ENCODE measurements around the gene PLCB1.

DNA sequence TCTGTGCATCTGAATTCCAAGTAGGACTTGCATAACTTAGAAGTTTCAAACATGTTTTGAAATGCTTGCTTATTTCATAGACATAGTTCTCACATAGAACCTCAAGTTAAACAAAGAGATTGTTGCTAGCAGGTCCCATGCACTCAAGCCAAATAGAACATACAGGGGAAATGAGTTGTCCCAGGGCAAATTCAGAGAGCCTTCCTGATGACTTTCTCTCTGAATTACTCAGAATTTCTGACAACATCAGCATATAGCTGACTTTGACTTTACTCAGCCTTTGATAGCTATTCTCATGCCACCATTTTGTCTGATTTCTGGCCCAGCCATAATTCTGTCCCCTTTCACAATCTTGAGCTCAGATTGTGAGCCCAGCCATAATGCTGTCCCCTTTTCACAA is 603.6 kb downstream of the PLCB1 start:
- TF ChIP-seq, protein P1, sequence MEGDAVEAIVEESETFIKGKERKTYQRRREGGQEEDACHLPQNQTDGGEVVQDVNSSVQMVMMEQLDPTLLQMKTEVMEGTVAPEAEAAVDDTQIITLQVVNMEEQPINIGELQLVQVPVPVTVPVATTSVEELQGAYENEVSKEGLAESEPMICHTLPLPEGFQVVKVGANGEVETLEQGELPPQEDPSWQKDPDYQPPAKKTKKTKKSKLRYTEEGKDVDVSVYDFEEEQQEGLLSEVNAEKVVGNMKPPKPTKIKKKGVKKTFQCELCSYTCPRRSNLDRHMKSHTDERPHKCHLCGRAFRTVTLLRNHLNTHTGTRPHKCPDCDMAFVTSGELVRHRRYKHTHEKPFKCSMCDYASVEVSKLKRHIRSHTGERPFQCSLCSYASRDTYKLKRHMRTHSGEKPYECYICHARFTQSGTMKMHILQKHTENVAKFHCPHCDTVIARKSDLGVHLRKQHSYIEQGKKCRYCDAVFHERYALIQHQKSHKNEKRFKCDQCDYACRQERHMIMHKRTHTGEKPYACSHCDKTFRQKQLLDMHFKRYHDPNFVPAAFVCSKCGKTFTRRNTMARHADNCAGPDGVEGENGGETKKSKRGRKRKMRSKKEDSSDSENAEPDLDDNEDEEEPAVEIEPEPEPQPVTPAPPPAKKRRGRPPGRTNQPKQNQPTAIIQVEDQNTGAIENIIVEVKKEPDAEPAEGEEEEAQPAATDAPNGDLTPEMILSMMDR (IDR thresholded peaks at IDR 0.05): no peak
- no peak for TF ChIP-seq POLR2A (IDR thresholded peaks at IDR 0.05)

Measured in Peyer's patch (tissue), 4 donors.